ENCODE data around the gene SPRED1.
"Not testable (repeated sequence)": the region's sequence is repeated elsewhere in the genome, so short reads cannot be mapped to it uniquely, and the experiment has no call there.

Gene SPRED1

DNA sequence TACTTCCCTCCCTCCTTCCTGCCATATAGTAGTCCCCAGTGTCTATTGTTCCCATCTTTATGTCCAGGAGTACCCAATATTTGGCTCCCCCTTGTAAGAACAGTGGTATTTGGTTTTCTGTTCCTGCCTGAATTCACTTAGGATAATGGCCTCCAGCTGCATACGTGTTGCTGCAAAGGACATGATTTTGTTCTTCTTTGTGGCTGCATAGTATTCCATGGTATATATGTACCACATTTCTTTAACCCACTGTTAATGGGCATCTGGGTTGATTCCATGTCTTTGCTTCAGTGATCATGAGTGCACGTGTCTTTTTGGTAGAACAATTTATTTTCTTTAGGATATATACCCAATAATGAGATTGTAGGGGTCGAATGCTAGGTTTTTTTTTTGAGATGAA, 19.3 kb downstream of the SPRED1 start:
- no peak for DNase-seq (ENCODE audit: low read depth, low spot score)
- no peak overlapping the region for H3K4me3 ChIP-seq (ENCODE audit: low read length)

DNA sequence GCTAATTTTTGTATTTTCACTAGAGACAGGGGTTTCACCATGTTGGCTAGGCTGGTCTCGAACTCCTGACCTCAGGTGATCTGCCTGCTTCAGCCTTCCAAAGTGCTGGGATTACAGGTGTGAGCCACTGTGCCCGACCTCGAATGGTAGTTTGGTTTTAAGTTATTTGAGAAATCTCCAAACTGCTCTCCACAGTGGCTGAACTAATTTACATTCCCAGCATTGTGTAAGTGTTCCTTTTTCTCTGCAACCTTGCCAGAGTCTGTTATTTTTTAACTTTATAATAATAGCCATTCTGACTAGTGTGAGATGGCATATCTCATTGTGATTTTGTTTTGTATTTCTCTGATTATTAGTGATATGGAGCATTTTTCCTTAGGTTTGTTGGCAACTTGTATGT, 19.8 kb downstream of the SPRED1 start:
- H3K4me3 ChIP-seq (ENCODE audit: low read length); DNase-seq (ENCODE audit: low read depth, low spot score): not testable (repeated sequence)

DNA sequence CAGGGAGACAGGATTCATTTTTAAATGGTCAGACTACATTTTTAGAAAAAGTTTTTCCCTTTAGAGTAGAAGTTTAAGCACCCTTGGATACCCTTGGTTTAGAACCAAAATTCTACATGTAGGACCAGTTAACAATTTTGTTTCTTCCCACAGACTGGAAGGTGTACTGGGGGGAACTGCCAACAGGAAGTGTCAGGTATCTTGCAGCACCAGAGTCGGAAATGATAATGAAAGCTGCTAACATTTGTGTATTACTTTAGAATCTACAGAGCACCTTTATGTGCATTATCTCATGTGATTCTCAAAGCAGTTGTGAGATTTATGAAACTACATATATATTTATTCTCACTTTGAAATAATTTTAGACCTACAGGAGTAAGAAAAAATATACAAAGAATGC, 21.5 kb downstream of the SPRED1 start:
- peak; percentile 33 for DNase-seq (ENCODE audit: low read depth, low spot score)
- H3K4me3 ChIP-seq (ENCODE audit: low read length): no peak overlapping the region

DNA sequence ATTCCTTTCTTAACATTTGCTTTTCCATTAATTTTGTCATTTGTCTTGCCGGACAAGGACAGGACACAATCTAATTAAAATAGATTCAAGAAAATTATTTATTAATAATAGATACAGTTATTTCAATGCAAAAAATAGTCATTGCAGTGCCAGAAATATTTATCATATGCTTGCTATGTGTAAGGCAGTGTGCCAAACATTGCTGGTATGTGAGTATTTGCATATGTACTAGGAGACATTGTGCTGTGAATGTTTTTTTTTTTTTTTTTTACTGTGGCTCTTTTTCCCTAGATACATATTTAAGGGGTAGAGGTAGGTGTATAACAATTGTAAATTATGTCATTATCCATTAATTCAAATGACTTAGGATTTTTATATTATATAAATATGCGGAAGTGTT, 23.3 kb downstream of the SPRED1 start:
- DNase-seq (ENCODE audit: low read depth, low spot score): no peak
- no peak overlapping the region for H3K4me3 ChIP-seq (ENCODE audit: low read length)

DNA sequence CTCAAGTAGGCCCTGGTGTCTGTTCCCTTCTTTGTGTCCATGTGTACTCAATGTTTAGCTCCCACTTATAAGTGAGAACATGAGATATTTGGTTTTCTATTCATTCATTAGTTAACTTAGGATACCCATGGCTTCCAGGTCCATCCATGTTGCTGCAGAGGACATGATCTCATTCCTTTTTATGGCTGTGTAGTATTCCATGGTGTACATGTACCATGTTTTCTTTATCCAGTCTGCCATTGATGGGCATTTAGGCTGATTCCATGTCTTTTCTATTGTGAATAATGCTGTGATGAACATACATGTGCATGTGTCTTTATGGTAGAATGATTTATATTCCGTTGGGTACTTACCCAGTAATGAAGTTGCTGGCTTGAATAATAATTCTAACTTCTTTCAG, 24.6 kb downstream of the SPRED1 start:
- not testable (repeated sequence) for DNase-seq (ENCODE audit: low read depth, low spot score)

DNA sequence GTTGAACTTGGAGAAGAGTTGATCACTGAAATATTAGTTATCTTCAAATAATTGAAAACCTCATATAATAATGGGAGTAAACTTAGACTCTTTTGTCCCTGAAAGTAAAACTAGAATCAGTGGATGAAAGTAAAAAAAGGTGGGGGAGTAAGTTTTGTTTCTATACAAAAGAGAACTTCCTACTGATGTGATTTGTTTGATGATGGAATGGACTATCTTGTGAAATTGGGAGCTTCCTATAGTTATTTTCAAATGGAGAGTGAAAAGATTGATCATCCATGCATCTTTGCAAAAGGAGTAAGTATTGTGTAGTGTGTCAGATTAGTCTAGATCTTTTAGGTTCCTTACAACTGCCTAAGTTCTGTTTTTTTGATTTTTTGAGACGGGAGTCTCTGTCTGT, 28.4 kb downstream of the SPRED1 start:
- H3K4me3 ChIP-seq (ENCODE audit: low read length): no peak overlapping the region
- DNase-seq (ENCODE audit: low read depth, low spot score): no peak

More for the DNA sequence above, 24.6 kb downstream of the SPRED1 start:
- not testable (repeated sequence) for H3K4me3 ChIP-seq (ENCODE audit: low read length)

DNA sequence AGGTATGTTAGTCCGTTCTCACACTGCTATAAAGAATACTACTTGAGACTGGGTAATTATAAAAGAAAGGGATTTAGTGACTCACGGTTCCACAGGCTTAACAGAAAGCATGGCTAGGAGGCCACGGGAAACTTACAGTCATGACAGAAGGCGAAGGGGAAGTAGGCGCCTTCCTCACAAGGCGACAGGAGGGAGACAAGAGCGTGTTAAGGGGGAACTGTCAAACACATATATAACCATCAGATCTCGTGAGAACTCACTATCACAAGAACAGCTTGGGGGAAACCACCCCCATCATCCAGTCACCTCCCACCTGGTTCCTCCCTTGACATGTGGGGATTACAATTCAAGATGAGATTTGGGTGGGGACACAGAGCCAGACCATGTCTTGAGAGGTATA, 30.4 kb downstream of the SPRED1 start:
- no peak for DNase-seq (ENCODE audit: low read depth, low spot score)

DNA sequence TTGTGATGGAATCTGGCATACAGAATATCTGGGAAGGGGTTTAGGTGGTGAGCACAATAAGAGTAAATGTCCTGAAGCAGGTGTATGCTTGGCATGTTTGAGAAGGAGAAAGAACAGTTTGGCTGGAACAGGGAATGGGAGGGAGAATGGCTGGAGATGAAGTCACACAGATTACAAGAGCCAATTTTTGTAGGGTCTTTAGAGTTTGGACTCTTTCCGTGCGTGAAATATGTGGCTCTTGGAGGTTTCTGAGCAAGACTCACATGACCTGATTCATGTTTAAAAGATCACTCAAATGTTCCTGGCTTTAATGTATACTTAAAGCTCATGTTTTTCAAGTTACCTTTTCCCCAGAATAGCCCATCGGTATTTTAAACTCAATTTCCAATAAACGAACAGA, 32.8 kb downstream of the SPRED1 start:
- no peak for DNase-seq (ENCODE audit: low read depth, low spot score)
- H3K4me3 ChIP-seq (ENCODE audit: low read length): no peak overlapping the region

More for the DNA sequence above, 30.4 kb downstream of the SPRED1 start:
- no peak overlapping the region for H3K4me3 ChIP-seq (ENCODE audit: low read length)

DNA sequence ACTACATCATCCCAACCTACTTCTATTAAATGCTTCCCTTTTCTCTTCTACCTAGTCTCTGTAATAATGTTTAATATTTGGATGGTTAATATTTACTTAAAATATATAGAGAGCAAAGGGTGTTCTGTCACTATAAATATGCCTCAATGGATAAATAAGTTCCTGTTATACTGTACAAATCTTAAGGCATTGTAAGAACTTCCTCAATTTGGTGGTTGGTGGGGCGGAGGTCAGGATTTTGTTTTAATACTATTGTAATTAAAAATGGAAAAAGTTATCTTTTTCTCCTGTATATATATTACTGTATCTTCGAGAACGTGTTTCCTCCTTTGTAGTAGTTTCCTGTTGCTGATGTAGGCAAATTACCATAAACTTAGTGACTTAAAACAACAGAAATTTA, 41.5 kb downstream of the SPRED1 start:
- no peak for DNase-seq (ENCODE audit: low read depth, low spot score)
- no peak overlapping the region for H3K4me3 ChIP-seq (ENCODE audit: low read length)

DNA sequence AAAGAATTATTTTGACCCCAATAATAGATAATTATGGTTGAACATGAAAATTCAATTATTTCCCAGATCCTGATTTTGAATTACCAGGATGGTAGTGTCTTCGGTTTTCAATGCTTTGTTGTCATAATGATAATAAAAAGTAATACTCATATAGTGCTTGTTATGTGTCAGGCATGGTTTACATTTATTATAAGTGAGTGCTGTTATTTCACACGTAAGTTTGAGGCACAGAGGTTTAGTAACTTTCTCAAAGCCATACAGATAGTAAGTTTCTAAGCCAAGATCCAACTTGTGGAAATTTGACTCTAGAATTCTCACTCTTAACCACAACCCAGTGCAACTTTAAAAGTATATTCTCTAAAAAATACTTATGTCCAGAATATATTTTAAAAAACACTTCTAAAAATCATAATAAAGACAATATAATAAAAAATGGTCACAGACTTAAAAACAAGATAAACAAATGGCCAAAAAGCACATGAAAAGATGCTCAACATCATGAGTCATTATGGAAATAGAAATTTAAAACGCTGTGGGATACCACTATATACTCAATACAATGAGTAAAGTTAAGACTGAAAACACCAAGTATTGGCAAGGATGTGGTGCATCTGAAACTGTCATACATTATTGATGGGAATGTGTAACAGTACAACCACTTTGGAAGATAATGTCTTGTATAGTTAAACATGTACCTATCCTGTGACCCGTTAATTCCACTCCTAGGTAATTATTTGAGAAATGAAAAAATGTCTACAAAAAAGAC, 45.2 kb downstream of the SPRED1 start:
- DNase-seq (ENCODE audit: low read depth, low spot score): no peak
- H3K4me3 ChIP-seq (ENCODE audit: low read length): no peak overlapping the region

DNA sequence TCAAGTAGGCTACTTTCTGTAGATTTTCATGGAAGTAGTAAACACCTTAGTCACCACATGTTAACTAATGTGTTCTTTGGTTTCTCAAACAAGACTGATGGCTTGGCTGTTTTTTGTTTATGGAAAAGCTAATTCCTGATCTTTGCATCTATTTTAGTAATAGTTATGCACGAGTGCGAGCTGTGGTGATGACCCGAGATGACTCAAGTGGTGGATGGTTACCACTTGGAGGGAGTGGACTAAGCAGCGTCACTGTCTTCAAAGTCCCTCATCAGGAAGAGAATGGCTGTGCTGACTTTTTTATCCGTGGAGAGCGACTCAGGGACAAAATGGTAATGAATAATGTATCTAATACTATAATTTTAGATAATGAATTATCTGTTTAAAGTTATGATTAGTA, 46.6 kb downstream of the SPRED1 start:
- no peak overlapping the region for H3K4me3 ChIP-seq (ENCODE audit: low read length)
- DNase-seq (ENCODE audit: low read depth, low spot score): no peak

DNA sequence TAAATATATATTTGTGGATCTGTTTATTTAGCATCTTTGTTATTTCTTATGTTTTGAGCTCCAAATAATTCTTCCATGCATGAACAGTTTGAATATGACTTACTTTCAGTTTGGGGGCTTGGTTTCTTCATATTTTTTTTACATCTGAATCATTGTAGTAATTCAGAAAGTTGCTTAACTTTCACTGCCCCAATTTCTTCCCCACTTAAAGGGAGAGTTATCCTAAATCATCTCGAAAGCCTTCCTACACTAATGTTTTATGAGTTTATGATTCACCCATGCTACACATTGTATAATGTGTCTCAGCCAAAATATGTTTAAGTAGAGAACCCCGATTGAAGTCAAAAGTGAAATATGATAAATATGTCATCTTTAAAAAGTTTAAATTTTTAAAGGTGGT, 47.8 kb downstream of the SPRED1 start:
- no peak for DNase-seq (ENCODE audit: low read depth, low spot score)
- no peak overlapping the region for H3K4me3 ChIP-seq (ENCODE audit: low read length)

DNA sequence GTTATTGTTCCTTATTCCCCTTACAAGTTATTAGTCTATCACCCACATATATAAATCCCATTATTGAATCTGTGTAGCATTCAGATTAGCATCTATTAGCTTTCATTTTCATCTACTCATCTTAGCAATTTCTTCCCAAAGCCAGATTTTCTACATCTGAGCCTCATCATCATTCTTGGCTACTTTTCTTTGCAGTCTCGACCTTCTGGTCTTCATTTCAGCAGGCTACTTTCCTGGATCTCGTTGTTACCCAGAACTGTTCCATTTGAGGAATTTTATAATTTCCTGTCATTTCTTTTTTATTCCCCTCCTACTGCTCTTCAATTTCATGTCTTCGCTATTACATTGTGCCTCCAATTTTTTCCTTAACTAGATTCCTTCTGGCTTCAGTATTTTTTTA, 51.8 kb downstream of the SPRED1 start:
- no peak for DNase-seq (ENCODE audit: low read depth, low spot score)

DNA sequence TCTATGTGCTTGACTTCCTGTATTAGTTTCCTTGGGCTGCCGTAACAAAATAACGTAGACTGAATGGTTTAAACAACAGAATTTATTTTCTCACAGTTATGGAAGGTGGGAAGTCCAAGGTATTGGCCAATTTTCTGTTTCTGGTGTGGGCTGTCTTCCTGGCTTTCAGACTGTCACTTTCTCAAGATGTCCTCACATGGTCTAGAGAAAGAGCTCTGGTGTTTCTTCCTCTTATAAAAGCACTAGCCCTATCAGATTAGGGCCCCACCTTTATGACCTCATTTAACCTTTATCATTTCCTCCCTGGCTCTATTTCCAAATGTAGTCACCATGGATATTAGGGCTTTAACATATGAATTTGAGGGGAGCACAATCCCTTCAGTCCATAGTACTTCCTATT, 54.6 kb downstream of the SPRED1 start:
- H3K4me3 ChIP-seq (ENCODE audit: low read length): no peak overlapping the region
- DNase-seq (ENCODE audit: low read depth, low spot score): peak; percentile 17

More for the DNA sequence above, 51.8 kb downstream of the SPRED1 start:
- H3K4me3 ChIP-seq (ENCODE audit: low read length): no peak overlapping the region

DNA sequence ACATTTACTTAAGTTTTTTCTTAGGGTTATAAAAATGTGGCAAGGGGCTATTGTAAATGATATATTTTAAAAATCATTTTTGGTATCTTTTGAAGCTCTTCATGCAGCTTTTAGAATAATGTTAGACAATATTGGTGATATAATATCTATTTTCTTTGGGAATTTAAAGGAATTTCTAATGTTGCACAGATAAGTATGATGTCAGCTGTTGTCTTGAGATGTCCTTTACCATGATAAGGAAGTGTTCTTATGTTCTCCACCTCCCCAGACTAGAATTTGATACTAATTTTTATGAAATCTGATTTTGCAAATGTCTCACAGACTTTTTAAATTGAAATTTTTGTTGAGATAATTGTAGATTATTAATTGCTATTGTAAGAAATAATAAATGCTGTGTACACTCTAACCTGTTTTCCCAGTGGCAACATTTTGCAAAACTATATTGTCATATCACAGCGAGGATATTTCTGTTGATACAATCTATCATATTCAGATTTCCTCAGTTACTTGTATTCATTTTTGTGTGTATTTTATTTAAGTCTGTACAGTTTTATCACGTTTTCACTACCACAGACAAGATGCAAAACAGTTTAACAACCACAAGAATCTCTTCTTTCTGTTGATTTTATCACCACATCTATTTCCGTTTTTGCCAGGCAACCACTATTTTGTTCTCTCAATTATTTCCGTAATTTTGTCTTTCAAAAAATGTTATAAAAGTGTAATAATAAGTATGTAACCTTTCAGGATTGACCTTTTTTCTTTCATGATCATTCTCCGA, 55.4 kb downstream of the SPRED1 start:
- peak overlapping the region; percentile 17 for H3K4me3 ChIP-seq (ENCODE audit: low read length)
- peak; percentile 75 for DNase-seq (ENCODE audit: low read depth, low spot score)

DNA sequence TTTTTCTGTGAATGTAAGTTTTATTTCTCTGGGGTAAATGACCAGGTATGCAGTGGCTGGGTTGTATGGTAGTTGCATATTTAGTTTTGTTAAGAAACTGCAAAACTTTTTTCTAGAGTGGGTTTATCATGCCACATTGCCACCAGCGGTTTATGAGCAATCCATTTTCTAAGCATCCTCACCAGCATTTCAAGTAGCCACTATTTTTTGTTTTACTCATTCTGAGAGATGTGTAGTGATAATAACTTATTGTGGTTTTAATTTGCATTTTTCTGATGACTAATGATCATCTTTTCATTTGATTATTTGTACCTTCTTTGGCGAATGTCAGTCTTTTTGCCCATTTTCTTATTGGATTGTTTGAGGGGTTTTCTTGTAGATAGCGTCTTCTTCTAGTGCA, 56.2 kb downstream of the SPRED1 start:
- no peak overlapping the region; the same call in 1 of the 2 replicates for H3K4me3 ChIP-seq (ENCODE audit: low read length)
- peak; percentile 25 for DNase-seq (ENCODE audit: low read depth, low spot score)

DNA sequence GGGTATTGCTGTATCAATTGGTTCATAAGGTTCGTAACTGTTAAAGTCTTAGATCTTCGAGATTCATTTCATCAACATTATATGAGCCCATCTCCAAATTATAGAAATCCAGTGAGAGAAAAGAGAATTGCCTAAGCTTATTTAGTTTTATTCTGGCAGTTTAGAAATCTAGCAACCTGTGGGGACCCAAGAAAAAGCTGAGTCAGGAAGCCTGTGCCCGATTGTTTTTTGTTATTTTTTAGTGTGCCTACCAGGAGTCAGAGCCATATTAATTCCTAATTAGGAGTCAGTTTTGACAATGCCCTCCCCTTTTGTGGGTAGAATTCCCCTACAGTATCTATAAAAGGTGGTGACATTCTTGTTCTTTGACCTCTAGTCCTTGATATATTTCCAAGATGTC, 59.6 kb downstream of the SPRED1 start:
- no peak for DNase-seq (ENCODE audit: low read depth, low spot score)
- H3K4me3 ChIP-seq (ENCODE audit: low read length): no peak overlapping the region

DNA sequence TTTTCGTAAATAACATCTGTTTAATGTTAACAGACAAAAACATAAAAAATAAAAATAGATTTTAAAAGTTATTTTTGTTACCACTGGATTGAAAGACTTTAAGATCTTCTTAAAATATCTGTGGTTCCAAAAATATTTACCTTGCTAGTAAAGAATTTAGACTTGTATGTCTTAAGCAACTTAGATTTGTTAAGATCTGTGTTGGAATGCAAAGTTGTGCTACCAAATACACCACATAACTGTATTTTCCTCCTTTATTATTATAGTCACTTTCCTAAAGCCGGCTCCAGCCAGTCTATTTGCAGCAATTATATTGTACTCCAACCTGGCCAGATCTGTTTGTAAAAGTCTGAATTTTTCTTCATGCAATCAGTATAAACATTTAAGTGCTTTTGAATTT, 63.7 kb downstream of the SPRED1 start:
- DNase-seq (ENCODE audit: low read depth, low spot score): no peak
- no peak overlapping the region for H3K4me3 ChIP-seq (ENCODE audit: low read length)

DNA sequence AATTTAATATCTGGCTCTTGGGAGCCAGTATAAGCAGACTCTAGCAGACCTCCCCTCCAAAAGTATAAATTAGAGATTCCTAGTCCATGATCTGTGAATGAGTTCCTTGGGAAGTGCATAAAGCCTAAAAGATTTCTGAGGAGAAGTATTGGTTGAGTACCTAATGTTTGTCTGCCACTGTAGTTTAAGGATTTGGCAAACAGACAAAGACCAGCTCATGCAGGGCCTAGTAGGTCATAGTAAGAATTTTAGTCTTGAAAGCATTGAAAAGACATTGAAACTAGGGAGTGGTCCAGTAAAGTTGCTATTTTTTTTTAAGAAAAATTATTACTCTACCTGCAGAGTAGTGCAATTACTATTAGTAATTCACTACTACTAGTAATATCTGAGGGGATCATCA, 67.5 kb downstream of the SPRED1 start:
- no peak for DNase-seq (ENCODE audit: low read depth, low spot score)

DNA sequence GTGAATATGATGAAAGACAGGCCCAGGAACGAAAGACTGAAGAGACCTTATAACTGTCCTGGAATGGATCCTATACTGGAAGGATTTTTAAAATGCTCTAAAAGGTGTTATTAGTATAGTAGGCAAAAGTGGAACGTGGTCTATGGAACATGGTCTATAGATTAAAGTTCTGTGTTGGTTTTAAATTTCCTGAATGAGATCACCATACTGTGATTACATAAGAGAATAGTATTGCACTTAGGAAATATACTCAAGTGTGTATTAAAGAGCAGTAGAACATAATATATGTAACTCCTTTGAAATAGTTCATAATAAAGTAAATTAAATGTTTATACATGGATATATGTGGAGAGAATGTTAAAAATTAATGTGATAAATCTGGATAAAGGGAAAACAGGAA, 68.2 kb downstream of the SPRED1 start:
- DNase-seq (ENCODE audit: low read depth, low spot score): no peak
- no peak overlapping the region for H3K4me3 ChIP-seq (ENCODE audit: low read length)

More for the DNA sequence above, 67.5 kb downstream of the SPRED1 start:
- H3K4me3 ChIP-seq (ENCODE audit: low read length): no peak overlapping the region

DNA sequence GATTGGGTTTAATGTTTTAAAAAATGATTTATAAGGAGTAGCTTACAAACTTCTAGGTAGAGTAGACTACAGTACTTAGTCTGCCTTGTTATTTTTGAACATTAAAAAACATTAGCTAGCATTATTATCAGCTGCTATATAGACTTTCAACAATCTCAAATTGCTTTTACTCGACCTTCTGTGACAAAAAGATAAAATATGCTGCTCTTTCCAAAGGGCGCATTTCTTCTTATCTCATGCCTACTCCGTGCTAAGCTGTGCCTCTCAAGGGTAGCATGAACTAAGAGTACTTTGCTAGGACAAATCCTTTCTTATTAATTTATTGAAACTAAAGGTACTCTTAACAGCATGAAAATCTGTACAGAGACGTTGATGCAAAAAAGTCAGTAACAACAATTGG, 71.3 kb downstream of the SPRED1 start:
- DNase-seq (ENCODE audit: low read depth, low spot score): no peak
- H3K4me3 ChIP-seq (ENCODE audit: low read length): no peak overlapping the region

Measured in Jurkat, Clone E6-1 (cell line).